T-helper 22 cell (primary cell): ENCODE measurements around the gene DISC1.

Source experiments
- DNase-seq: peaks from one replicate; pipeline ENCODE4 v3.0.0-alpha.2; 2020; ENCODE audit warnings: low read depth

The DISC1 gene

DNA sequence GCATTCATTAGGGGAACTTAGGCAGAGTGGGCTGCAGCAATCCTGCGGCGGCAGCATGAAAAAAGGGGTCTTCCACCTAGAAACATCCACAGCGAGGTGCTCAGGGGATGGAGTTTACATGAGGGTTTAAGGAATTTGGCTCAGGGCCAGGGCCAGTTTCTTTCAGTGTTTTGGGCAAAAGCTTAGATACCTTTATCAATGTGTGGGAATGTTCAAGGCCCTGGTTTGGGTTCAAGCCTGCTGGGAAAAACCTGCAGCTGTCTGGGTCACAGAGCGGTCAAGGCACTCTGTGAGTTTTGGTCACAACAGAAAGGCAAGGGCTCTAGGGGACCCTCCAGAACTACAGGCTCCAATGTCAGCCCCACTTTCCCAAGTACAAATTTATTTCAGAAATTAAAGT, 230.3 kb downstream of the DISC1 start:
- DNase-seq, result no peak

DNA sequence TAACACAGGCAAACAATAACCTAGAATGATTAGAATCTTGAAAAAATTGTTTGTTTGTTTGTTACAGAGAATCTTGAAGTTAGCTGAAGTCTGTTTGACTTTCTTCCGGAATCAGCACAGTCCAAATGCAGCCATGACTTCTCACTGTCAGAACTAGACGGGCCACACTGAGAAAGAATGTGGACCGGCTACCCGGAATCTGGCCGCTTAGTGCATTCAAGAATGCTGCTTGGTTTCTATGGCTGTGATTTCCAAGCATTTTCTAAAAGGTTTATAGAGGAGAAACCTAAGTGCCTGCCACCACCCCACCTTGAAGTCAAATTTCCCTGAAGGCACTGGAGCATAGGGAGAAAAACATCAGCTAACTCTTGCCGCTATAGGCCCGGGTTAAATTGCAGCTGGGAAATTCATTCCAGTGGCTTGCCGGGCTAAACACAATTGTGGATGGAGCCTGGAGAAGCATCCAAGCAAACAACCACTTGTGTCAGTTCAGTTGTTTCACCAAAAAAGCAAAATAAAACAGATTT, 231.1 kb downstream of the DISC1 start:
- no peak for DNase-seq

DNA sequence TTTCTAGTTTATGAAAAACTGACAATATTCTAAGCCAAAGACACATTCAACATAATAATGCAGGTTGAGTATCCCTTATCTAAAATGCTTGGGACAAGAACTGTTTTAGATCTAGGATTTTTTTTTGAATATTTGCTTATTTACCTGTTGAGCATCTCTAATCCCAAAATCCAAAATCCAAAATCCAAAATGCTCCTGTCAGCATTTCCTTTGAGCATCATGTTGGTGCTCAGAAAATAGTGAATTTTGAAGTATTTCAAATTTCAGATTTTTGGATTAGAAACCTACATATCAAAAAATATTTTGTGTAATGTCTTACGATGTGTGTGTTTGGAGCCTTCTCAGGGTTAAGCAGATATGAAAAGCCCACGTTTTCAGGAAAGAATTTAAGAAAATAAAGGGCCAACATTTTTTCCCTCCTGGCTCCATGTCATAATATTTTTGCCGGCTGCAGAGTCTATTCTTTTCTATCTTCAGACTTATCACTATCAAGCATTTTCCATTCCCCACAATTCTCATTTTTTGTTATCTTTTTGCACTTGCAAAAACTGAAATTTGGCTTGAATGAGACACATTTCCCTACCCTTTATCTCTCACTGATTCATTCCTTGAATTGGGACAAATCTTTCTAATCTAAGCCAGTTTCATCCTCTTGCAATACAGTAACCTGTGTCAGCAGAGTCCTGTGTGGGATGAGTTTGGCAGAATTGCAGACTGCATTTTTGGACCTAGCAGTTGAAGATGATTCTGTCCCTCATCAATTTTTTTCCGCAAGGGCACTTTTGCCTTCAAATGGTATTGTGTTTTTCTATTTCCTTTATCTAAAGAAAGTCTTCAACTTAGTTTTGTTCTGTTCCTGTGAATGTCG, 233.9 kb downstream of the DISC1 start:
- DNase-seq, result no peak

DNA sequence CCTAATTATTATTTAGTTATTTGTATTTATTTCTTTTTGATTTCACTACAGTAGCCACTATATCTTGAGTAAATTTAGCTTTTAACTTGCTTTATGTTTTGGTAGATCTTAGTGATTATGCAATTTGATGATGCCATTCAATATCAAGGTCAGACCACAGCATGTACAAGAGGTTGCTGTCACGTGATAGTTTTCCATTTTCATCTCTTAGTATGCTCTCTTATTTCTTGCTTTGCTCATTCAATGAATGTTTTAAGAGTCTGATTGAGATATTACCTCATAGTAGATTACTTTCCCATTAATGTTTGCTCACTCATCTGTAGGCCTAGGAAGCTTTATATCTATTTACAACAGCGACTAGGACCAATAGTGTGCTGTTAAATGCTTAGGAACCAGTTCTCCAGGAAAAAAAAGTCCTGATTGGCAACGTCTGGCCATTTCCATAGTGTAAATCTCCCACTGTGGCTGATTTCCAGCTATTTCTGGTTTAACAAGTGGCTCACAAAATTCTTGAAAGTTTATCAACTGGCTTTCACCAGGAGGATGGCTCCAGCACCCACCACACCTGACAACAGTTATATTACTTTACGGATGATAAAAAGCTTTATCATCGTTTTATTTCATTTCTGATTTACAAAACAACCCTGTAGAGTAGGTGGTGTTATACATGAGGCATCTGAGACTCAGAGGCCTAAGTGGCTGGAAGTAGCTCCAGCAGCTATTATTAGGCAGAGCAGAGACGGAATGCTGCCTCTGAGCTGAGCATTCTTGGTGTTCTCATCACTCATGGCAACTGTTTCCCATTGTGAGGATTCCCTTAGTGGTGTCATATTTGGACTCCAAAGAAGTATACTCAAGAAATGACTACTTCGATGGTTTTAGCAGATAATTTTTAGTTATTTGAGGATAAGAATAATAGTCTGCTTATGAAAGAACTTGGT, 235.2 kb downstream of the DISC1 start:
- DNase-seq, result no peak

DNA sequence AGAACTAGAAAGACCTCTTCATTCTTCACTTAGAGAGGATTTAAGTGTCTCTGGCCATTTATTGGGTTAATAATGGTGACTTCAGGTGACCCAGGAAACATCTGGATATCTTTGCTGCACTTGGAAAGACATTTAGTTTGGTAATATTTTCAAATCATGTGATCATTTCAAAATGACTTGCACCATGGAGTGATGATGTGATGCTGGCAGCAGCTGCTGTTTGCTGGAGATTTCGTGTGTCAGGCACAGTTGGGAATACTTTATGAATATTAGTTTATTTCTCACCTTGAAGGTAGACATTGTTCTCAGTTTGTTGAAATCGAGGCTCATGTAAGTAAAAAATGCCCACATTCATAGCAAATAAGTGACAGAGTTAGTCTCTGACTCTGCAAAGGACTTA, 236.0 kb downstream of the DISC1 start:
- DNase-seq, result no peak

DNA sequence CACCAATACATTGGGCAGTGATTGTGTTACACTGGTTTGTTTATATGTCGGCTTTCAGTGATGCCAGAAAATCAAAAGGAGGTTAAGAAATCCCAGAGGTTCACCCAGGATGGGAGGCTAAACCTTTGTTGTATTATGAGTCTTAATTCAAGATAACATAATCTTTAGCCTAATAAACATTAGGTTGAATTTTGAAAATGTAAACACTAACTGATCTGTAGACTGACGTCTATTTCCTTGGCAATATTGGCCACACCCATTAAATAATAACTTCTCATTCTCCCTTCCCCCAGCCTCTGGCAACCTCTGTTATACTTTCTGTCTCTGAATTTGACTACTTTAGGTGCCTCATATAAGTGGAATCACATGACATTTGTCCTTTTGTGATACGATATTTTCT, 238.7 kb downstream of the DISC1 start:
- no peak for DNase-seq

DNA sequence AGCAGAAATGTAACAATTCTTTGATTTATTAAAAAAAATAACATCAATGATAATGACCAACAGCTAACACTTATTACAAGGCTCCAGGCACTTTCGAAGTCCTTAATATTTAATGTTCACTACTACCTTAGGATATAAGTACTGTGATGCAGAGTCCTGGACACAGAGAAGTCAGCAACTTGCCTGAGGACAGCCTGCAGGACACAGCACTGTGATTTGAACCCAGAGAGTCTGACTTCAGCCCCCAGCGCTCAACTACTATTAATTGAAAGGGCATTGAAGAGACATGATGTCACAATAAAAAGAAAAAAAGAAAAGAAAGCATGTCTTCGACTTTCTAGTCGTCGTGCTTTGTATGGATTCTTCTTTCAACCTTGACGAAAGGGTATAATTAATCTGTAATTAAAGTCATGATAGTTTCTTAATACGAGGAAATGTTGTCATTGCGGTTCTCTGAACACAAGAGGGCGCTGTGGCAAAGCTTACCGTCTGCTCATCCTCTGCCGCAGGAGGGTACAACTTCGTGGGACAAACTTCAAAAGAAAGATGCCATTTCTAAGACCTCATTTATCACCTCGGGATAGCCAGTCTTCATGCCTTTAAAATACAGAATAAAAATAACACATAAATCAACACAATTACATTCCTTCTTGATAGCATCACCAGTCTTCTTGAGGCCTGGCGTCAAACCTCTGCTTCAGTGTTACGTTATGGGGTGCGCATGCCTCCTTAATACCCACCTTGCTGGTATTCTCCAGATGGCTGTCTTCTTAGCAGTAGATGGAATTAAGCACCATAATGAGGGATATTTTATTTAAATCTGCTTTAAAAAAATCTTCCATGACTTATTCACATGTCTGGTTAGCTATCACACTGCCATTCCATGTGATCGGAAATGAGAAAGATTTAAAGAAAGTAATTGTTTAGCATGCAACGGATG, 240.1 kb downstream of the DISC1 start:
- DNase-seq, result no peak

DNA sequence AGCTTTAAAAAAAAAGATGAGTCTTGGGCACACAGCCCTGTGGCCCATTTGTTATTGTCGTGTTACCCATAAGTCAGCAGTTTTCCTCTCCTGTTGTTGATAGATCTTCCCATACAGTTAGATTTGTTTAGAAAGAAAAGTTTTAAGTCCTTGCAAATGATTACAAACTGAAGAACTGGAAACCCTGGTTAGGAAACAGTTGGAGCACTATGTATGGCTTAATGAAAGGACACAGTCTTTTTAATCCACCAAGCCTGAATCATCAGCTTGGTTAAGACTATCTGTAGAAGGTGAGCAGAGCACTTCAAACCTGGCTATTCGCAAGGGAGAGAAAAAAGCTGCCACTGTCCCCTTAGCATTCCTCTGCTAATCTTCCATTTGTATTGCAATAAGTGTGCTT, 241.0 kb downstream of the DISC1 start:
- DNase-seq, result no peak

DNA sequence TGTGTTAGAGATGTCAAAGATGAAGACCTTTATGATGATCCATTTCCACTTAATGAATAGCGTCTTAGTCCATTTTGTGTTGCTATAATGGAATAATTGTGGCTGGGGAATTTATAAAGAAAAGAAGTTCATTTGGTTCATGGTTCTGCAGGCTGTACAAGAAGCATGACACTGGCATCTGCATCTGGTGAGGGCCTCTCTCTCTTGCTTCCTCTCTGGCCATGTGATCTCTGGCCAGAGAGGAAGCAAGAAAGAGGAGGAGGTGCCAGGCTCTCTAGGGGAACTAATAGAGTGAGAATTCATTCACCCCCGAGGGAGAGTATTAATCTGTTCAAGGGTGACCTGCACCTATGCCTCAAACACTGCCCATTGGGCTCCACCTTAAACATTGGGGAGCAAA, 242.8 kb downstream of the DISC1 start:
- DNase-seq, result no peak

DNA sequence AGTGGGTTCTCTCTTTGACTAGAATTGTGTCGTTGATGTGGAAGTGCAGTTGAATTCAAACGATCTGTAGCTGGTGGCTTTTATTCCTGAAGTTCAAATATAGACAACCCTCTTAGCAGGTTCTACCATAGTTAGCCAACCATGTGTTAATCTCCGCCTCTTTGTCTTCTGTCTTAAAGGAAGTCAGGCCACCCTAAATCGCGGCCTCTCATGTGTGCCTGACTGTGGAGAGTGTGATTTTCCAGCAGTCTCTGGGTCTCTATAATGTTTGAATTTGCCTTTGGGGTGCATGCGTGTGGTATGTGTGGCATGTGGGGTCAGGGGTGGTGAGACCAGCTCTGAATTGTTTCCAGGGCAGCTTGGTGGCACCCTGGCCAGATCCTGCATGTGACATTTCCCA, 244.9 kb downstream of the DISC1 start:
- DNase-seq, result no peak

DNA sequence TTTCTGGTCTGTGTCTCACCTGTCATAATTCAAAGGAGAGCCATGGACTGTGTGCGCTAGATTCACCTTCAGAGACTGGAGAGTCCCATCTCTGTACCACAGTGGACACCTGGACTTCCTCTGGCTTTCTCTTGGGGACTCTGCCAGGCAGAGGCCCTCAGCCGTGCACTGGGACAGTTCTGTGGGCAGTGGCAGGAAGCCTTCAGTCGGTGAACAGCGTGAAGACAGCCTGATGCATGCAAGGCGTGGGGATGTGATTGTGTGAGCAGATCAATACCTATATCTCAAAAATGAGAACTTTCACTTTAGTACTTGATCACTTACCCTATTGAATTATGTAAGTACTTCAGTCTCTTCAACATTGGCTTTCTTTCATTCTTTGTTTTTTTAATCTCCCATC, 245.3 kb downstream of the DISC1 start:
- DNase-seq, result no peak

DNA sequence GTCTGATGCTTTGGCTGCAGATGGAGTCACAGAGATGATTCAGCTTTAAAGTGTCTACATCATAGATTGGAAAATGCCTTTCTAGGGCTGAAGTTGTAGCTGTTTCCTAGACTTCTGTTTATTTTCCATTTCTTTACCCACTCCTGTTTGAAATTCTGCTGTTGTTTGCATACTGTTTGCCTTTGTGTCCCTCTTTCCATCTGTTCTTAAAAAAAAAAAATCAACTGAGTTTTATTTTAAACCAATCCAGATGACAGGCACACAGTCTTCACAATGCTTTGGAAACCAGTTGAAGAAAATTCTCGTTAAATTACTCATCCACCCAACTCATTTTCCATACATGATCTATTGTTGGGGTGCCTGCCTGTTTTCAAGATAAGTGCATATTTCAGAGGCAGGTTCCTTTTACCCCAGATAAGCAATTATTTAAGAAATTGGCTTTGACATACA, 245.9 kb downstream of the DISC1 start:
- DNase-seq, result no peak

DNA sequence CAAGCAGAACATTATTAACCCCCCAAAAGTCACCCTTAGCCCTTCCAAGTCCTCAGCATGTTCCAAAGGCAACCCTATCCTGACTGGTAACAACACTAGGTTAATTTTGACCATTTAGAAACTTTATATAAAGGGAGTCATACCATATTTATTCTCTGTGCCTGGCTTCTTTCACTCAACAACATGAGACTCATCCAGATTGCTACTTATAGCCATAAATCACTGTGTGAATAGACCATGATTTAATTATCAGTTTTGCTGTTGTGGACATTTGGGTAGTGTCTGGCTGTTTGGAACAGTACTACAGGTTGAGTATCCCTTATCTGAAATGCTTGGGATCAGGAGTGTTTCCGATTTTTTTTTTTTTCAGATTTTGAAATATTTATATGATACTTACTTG, 252.1 kb downstream of the DISC1 start:
- DNase-seq, result no peak

DNA sequence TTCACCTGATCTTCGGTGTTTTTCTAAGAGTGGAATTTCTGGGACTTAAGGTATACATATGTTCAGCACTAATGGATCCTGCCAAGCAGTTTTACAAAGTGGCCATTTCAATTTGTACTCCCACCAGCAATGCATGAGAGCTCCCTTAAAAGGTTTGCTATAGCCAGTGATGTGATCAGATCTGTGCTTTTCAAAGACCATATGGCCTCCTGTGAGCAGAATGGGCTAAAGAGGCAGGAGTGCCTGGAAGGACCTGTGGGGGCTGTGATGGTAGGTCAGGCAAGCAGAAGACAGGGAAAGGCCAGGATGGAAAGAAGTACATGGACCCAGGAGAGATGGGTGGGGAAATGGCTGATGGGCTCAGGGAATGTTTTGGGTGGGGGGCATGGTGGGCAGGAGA, 252.7 kb downstream of the DISC1 start:
- DNase-seq, result no peak

DNA sequence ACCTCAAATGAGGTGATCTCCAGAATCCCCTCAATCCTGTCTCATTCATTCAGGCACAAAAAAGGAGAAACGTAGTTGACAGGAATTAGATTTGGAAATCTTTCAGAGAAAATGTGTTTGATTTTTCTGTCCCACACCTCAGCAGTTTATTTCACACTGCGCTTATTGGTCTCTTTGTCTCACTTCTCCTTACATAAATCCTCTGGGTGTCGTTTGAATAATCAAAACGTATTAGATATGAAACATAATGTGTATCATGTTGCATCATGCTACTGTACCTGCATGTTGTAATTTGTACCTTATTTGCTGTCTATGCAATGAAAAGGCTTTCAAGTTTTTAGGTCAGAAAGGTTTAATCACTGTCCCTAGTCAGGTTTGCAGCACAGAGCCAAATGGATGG, 255.7 kb downstream of the DISC1 start:
- DNase-seq, result no peak

DNA sequence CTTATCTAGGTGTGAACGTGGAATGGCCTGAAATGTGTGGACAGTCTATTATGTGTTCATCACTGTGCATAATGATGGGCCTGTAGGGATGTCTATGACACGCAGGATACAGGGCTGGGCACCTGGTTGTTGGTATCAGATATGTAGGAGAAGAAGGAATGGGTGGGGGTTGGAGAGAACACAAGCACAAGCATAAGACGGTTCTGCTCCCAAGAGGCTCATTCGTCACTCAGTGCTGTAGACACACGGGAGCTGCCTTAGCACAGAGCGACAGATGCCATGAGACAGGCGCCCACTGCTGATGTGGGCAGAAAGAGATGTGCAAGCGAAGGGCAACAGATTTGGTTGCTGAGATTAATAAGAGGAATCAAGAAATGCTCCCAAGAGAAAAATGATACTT, 256.2 kb downstream of the DISC1 start:
- DNase-seq, result no peak

DNA sequence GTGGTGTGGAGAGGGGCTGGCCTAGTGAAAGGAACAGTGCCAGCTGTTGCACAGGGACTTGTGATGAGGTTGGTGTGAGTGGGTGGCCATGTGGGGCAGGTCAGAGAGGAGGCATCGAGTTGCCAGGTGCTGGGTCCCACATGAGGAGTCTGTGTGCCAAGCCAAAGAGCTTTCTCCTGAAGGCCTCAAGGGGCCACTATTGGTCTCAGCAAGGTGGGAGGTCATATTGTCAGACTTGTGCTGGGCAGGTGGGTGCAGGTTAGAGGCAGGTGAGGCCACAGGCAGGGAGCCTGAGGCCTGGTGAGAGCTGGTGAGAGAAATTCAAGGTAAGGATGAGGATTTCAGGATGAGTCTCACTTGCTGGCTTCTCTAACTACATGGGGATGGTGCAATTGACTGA, 256.8 kb downstream of the DISC1 start:
- DNase-seq, result no peak

DNA sequence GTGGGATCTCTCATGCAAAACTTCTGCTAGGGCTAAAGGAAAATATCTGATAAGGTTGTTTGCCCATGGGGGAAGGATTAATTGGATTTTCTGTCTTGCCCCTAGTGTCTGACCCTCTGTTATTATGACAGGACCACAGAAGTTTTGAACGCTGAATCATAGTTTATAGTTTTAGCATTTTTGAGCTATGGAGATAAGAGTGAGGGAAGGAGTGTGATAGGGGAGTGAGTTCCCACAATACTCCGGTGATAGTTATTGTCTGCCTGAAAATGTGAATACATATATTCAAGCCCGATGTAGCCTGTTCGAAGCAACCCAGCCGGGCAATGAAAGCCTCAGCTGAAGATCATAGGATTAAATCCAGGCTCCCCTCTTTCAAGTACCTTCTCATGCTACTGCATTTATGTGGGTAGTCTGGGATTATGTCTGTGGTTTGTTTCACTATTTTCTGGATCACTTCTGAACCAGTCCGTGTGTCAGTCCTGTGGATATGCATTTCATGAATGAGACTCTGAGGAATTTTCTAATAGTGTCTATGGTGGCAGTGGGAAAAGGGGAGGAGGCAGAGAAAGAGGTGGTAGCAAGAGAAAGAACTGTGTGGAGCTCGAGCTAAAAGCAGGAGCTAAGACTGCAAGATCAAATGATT, 258.7 kb downstream of the DISC1 start:
- no peak for DNase-seq

DNA sequence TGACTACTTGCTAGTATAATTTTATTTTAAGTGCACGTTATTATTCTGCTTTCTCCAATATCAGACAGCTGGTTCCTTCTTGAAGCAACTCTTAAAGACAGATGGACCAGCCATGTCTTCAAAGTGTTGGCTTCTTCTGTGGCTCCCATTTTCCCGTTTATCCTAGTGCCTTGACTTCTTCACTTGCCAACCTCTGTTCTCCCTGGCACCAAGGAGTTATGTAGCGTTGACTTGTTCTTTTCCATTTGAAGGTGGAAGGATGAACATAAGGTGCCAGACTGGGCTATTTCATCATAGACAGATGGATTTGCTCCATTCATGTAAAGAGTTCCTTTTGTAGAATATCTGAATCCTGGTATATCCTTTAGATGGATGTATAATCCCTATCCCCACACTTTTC, 260.6 kb downstream of the DISC1 start:
- no peak for DNase-seq

DNA sequence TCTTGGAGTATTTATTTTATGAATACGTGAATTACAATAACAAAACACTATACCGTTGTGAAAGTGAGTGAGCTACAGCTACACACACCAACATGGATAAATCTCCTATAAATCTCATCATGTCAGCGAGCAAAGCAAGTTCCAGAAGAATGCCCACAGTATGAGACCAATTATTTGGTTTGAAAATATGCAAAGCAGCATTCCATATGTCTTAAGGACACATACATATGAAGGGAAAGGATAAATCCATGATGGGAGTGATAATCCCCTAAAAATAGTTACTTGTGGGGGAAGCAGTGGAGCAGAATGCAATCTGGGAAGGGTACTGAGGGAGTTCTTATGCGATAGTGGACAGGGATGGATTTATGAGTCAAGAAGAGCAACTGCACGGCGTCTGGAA, 261.3 kb downstream of the DISC1 start:
- no peak for DNase-seq

DNA sequence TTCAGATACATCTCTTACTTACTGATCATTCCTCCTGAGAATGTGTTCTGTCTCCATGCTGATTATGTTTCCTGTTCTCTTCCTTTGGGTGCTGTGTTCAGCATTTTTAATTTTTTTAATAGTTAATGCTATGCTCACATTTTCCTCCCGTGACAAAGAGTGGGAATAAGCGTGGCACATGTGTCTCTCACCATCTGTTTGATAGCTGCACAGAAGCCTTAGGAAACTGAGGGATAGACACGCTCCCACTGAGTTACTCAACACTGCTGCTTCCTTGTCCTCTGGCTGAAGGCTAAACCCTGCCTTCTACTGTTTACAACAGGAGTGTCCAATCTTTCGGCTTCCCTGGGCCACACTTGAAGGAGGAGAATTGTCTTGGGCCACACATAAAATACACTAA, 264.2 kb downstream of the DISC1 start:
- DNase-seq, result no peak
